ENCODE results near the gene UVRAG. TPM values are rescaled to one million over a fixed set of nuclear protein-coding genes. Genes with fewer than 3 reads are reported as not detected.
A peak's percentile ranks its signal among the peaks of the same experiment; 100 is the strongest.

Gene UVRAG
- total and polyA plus RNA-seq, 2 of the 13 experiments (the other 11 are each of a cell fraction or from before 2014, with no cell fraction given), result 9.7 to 17.3 TPM

GRCh38 chr11:75782540-75783263, 32.3 kb upstream of the UVRAG start (continued):
- TF ChIP-seq E2F5 (CRISPR knock-in tag; conservative IDR thresholded peaks at IDR 0.05), result no peak
- no peak; the same call in 1 of the 2 replicates for TF ChIP-seq MED1 (CRISPR knock-in tag; IDR thresholded peaks at IDR 0.05)
- TF ChIP-seq NFE2 (CRISPR knock-in tag; IDR thresholded peaks at IDR 0.05), result no peak
- no peak for TF ChIP-seq GPN1 (CRISPR knock-in tag; IDR thresholded peaks at IDR 0.05; ENCODE audit: borderline replicate concordance)
- TF ChIP-seq, protein P1, sequence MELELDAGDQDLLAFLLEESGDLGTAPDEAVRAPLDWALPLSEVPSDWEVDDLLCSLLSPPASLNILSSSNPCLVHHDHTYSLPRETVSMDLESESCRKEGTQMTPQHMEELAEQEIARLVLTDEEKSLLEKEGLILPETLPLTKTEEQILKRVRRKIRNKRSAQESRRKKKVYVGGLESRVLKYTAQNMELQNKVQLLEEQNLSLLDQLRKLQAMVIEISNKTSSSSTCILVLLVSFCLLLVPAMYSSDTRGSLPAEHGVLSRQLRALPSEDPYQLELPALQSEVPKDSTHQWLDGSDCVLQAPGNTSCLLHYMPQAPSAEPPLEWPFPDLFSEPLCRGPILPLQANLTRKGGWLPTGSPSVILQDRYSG (CRISPR knock-in tag; IDR thresholded peaks at IDR 0.05), result no peak
- TF ChIP-seq MIER3 (CRISPR knock-in tag; IDR thresholded peaks at IDR 0.05; ENCODE audit: borderline replicate concordance), result peak; percentile 27; the same call in 1 of the 2 replicates
- TF ChIP-seq STAT5B (CRISPR knock-in tag; IDR thresholded peaks at IDR 0.05), result no peak
- peak; percentile 59 for TF ChIP-seq TARDBP (CRISPR knock-in tag; IDR thresholded peaks at IDR 0.05)
- TF ChIP-seq NCOA2 (CRISPR knock-in tag; IDR thresholded peaks at IDR 0.05), result peak; percentile 54; the same call in 1 of the 2 replicates
- no peak for TF ChIP-seq RFXANK (CRISPR knock-in tag; IDR thresholded peaks at IDR 0.05)
- no peak for TF ChIP-seq ZBTB1 (CRISPR knock-in tag; IDR thresholded peaks at IDR 0.05; ENCODE audit: borderline replicate concordance)
- TF ChIP-seq KLF16 (CRISPR knock-in tag; IDR thresholded peaks at IDR 0.05), result no peak
- no peak for TF ChIP-seq HMG20A (CRISPR knock-in tag; IDR thresholded peaks at IDR 0.05; ENCODE audit: borderline replicate concordance)
- no peak for TF ChIP-seq ATF7 (IDR thresholded peaks at IDR 0.05)
- TF ChIP-seq ATF7 (CRISPR knock-in tag; IDR thresholded peaks at IDR 0.05), result no peak
- no peak for TF ChIP-seq ZNF329 (CRISPR knock-in tag; IDR thresholded peaks at IDR 0.05; ENCODE audit: low read depth)
- TF ChIP-seq, protein P2, sequence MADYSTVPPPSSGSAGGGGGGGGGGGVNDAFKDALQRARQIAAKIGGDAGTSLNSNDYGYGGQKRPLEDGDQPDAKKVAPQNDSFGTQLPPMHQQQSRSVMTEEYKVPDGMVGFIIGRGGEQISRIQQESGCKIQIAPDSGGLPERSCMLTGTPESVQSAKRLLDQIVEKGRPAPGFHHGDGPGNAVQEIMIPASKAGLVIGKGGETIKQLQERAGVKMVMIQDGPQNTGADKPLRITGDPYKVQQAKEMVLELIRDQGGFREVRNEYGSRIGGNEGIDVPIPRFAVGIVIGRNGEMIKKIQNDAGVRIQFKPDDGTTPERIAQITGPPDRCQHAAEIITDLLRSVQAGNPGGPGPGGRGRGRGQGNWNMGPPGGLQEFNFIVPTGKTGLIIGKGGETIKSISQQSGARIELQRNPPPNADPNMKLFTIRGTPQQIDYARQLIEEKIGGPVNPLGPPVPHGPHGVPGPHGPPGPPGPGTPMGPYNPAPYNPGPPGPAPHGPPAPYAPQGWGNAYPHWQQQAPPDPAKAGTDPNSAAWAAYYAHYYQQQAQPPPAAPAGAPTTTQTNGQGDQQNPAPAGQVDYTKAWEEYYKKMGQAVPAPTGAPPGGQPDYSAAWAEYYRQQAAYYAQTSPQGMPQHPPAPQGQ (CRISPR knock-in tag; IDR thresholded peaks at IDR 0.05; ENCODE audit: borderline replicate concordance), result no peak
- TF ChIP-seq AKAP8 (CRISPR knock-in tag; IDR thresholded peaks at IDR 0.05), result no peak
- no peak; the same call in 1 of the 2 replicates for TF ChIP-seq KDM6A (CRISPR knock-in tag; IDR thresholded peaks at IDR 0.05; ENCODE audit: low read depth)
- TF ChIP-seq, protein P3, sequence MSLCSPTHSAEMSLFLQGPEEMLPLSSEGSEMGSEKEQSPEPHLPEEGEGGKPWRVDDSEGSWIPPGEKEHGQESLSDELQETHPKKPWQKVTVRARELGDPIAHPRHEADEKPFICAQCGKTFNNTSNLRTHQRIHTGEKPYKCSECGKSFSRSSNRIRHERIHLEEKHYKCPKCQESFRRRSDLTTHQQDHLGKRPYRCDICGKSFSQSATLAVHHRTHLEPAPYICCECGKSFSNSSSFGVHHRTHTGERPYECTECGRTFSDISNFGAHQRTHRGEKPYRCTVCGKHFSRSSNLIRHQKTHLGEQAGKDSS (CRISPR knock-in tag; IDR thresholded peaks at IDR 0.05; ENCODE audit: borderline replicate concordance, low read depth), result no peak
- no peak for TF ChIP-seq NFYC (CRISPR knock-in tag; IDR thresholded peaks at IDR 0.05)
- no peak for TF ChIP-seq ZBTB43 (CRISPR knock-in tag; conservative IDR thresholded peaks at IDR 0.05)
- TF ChIP-seq, protein P4, sequence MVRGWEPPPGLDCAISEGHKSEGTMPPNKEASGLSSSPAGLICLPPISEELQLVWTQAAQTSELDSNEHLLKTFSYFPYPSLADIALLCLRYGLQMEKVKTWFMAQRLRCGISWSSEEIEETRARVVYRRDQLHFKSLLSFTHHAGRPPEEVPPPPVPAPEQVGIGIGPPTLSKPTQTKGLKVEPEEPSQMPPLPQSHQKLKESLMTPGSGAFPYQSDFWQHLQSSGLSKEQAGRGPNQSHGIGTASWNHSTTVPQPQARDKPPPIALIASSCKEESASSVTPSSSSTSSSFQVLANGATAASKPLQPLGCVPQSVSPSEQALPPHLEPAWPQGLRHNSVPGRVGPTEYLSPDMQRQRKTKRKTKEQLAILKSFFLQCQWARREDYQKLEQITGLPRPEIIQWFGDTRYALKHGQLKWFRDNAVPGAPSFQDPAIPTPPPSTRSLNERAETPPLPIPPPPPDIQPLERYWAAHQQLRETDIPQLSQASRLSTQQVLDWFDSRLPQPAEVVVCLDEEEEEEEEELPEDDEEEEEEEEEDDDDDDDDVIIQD (CRISPR knock-in tag; IDR thresholded peaks at IDR 0.05; ENCODE audit: low read depth), result 0 out of 2 replicates have a peak, but pooled peaks have one; percentile 14

Measured in HepG2 (cell line).